NOMO-1 (cell line): ENCODE measurements around the gene MAGEB4.
"Not testable (repeated sequence)": the region's sequence is repeated elsewhere in the genome, so short reads cannot be mapped to it uniquely, and the experiment has no call there.

ENCODE experiments used
- DNase-seq, 2 experiments: peaks; one replicate each; lab custom pipeline; 2025; ENCODE audit not compliant: unreplicated experiment in 2 of 2; lab: John Stamatoyannopoulos, UW

Gene MAGEB4

GRCh38 chrX:30241724-30242415 is at the start of gene MAGEB4:
Gene MAGEB4 (plus strand): TSS chrX:30242000. CDS start chrX:30242136, 136 bp downstream.
- DNase-seq, result no peak

DNA sequence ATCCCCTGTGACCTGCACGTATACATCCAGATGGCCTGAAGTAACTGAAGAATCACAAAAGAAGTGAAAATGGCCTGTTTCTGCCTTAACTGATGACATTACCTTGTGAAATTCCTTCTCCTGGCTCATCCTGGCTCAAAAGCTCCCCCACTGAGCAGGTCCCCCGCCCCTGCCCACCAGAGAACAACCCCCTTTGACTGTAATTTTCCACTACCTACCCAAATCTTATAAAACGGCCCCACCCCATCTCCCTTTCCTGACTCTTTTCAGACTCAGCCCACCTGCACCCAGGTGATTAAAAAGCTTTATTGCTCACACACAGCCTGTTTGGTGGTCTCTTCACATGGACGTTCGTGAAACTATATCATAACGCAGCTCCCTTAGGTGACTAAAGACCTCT is 47.9 kb upstream of the MAGEB4 start:
- not testable (repeated sequence) for DNase-seq

GRCh38 chrX:30196322-30196721 is 45.5 kb upstream of the MAGEB4 start:
- DNase-seq, result no peak

GRCh38 chrX:30212172-30212571 is 29.6 kb upstream of the MAGEB4 start:
- DNase-seq, result no peak

GRCh38 chrX:30215357-30215843 is 26.4 kb upstream of the MAGEB4 start, which contains the start of gene MAGEB2:
Gene MAGEB2 (plus strand): TSS chrX:30215563. CDS start chrX:30218581, 3,018 bp downstream.
- DNase-seq, result no peak

GRCh38 chrX:30217465-30217864 is 24.3 kb upstream of the MAGEB4 start:
- DNase-seq, result no peak

DNA sequence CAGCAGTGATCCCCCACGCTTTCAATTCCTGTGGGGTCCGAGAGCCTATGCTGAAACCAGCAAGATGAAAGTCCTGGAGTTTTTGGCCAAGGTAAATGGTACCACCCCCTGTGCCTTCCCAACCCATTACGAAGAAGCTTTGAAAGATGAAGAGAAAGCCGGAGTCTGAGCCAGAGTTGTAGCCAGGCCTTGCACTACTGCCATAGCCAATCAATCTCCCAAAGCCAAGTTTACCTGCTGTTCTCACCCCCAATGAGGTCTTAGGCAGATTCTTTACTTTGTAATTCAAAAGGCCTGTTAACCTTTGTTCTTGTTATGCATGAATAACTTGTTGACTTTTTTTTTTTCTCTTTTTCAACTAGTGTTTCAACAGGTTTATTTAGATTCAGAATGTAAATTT is 22.4 kb upstream of the MAGEB4 start:
- DNase-seq, result no peak

DNA sequence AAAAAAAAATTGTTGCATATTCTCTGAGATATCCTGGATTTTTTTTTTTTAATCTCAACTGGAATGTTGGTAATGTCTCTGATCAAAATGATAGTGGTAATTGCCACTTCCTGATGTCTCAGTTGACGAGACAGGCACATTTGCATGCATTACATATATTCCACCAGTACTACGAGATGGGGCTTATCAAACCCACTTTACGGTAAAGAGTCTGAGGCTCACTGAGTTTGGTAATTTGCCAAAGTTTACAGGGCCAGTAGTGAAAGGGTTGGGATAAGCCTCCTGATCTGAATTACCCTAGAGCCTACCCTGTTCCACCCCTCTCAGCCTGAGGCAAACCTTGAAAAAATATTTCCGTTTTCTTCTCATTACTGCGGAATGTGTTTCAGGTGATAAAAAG is 21.1 kb upstream of the MAGEB4 start:
- no peak for DNase-seq

GRCh38 chrX:30224536-30224935 is 17.3 kb upstream of the MAGEB4 start:
- DNase-seq, result no peak

DNA sequence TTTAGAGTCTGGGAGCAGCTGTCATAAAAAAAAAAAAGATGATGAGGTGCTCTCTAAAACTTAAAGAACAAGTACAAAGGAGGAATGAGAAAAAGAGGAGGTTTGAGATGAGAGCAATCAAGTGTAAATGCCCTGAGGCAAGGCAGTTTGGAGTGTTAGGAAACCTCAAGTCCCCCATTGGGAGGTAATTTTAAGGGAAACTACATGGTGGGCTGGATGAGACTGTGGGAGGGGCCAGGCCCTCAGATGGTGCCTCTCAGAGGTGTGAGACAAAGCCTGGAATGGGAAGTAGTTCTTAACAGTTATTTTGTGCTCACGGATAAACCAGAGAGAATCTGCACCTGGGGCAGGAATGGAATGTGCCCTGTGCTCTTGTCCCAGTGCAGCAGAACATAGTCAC is 13.3 kb upstream of the MAGEB4 start:
- DNase-seq, result no peak

DNA sequence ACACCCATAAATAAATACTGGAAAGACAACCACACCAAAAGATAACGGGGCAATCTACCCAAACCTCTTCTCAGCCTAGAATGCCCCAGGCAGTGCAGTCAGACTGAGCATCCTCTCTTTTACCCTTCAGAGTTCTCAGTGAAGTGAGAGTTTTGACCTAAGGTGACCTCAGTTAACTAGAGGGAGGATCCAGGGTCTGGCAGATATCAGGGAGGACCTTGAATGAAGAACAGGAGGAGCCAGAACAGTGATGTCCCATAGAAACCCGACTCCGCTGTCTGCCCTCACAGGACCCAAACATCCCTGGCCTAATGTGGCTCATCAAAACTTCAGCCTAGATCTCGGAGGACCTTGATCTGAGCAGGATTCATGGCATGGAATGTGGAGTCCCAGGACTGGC is 11.4 kb upstream of the MAGEB4 start, which contains the start of gene MAGEB3:
MAGEB3 (plus strand) TSS at position 263 of the 400 bp plus-strand sequence. CDS start 5,268 bp downstream, outside the sequence.
- no peak for DNase-seq

- DNase-seq, result no peak
These were observed 5.1 kb downstream of the MAGEB4 start, which contains the start of gene MAGEB1 for GRCh38 chrX:30246769-30247489. Gene MAGEB1 (plus strand): TSS chrX:30247146. CDS start chrX:30250494, 3,348 bp downstream.

DNA sequence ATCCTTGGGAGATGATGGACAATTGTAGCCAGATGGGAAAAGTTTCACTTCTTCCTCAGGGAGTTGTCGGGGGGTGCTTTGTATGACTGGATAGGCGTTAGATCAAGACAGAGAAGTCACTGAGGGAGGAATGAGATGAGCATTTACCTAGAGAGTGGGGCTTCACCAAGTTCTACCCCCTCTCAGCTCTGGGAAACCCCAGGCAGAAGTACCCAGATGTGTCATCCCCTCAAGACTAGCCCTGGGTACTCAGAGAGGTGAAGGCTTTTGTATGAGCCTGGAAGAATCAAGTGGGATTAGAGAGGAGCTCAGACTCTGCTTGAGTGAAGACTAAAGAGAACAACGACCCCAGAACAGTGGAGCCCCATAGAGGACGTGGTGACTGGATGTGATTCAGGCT is 7.1 kb downstream of the MAGEB4 start:
- DNase-seq, result no peak

- no peak for DNase-seq
These were observed 11.5 kb downstream of the MAGEB4 start for GRCh38 chrX:30253257-30253656.

GRCh38 chrX:30259927-30260326 is 18.1 kb downstream of the MAGEB4 start:
- DNase-seq, result no peak

- DNase-seq, result no peak
These were observed 19.2 kb downstream of the MAGEB4 start for GRCh38 chrX:30261012-30261411.

GRCh38 chrX:30262763-30263162 is 21.0 kb downstream of the MAGEB4 start:
- no peak for DNase-seq

- DNase-seq, result no peak
These were observed 28.8 kb downstream of the MAGEB4 start for GRCh38 chrX:30270639-30271038.

DNA sequence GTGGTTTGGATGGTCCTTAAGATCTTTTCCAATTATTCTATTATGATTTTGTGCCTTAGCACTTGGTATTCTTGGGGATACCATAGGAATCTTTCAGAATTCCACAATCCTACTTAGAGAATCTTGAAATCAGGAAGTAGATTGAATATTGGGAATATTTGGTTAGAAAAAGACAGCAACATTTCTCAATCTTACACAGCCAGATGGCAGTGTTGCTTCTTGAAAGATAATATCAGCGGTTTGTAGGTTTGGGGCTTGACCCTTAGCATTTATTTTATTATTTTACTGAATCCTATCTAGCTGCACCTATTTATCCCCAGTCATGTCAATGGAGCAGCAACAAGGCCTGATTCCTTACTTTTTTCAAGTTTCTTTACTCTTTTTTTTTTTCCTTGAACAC is 33.7 kb downstream of the MAGEB4 start:
- peak in 1 of 2 experiments; percentile 1 for DNase-seq

DNA sequence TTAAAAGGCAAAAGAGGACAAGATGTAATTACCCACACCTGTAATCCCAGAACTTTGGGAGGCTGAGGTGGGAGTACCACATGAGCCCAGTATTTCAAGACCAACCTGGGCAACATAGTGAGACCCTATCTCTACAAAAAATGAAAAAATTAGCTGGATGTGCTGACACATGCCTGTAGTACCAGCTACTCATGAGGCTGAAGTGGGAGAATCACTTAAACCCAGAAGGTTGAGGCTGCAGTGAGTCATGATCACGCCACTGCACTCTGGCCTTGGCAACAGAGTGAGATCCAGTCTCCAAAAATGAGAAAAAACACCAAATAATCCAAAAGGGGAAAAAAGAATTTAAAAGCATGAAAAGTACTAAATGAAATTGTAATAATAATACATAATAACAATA is 36.6 kb downstream of the MAGEB4 start:
- DNase-seq, result no peak

DNA sequence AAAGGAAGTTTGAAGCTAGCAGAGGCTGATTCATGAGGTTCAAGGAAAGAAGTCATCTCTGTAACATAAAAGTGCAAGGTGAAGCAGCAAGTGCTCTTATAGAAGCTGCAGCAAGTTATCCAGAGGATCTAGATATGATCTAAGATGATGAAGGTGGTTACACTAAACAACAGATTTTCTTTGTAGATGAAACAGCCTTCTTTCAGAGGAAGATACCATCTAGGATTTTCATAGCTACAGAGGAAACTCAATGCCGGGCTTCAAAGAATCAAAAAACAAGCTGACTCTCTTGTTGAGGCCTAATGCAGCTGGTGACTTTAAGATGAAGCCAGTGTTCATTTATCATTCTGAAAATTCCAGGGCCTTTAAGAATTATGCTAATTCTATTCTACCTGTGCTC is 38.6 kb downstream of the MAGEB4 start:
- no peak for DNase-seq

DNA sequence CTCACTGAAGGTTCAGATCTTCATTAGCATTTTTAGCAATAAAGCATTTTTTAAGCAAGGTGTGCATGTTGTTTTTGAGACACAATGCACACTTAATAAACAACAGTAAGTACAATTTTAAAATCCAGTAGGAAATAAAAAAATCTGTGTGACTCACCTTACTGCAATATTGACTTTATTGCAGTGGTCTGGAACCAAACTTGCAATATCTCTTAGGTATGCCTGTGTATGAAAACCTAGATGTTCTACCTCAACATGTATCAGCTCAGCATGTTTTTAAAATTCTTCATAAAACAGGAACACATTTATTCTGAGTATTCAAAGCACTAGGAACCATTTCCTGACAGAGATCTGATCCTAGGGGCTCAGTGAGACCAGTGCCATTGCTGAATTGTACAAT is 40.7 kb downstream of the MAGEB4 start:
- DNase-seq, result no peak
